Epithelial cell of prostate (primary cell): ENCODE data around the gene FKBP2.
A peak's percentile ranks its signal among the peaks of the same experiment; 100 is the strongest.

Experiments used
- DNase-seq: peaks from one replicate; pipeline ENCODE4 v3.0.0-alpha.2; 2011; ENCODE audit warnings: low read depth, low spot score
- H3K27ac ChIP-seq: fragments of 450-650 bp; 2 replicates; pipeline ENCODE4 v1.5.1; 2017; ENCODE audit warnings: mild to moderate bottlenecking

FKBP2 gene

DNA sequence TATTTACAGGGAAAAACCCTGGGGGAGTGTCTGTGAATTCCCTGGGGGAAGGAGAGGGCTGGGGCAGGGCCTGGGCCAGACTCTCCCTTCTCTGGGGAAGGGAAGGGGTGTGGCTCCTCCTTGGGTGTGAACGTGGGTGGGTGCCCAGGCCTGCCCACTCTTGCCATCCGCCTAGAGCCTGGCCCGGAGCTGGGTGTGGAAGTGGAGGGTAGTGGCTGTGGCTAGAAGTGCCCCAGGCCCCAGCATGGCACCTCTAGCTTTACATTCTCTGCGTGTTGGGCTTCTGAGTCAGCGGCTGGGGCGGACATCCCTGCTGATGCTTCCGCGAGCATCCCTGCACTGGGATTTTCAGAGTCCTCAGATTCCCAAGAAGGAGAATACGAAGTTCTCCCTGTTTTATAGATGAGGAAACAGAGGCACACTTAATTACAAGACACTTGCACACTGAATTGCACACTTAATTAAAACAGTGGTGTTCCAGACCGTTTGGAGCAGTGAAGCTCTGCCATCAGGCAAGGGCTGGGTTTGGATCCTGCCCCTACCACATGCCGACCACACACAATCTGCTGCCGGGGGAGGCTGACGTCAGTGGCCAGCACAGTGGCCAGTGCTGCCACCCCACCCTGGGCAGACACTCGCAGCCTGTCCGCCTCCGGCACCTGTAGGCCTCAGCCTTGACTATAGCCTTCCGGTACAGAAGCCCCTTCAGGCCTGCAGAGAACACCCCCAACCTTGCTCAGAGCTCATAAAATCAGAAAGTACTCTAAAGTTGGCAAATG, 35.9 kb downstream of the FKBP2 start:
- peak overlapping the region; percentile 83 for H3K27ac ChIP-seq
- peak; percentile 78 for DNase-seq

- DNase-seq: no peak
- peak overlapping the region; percentile 9 for H3K27ac ChIP-seq
Observed at GRCh38 chr11:64278576-64279190, 37.8 kb downstream of the FKBP2 start.

- H3K27ac ChIP-seq: no peak overlapping the region
- DNase-seq: no peak
Observed at GRCh38 chr11:64281957-64282770, 41.3 kb downstream of the FKBP2 start.

DNA sequence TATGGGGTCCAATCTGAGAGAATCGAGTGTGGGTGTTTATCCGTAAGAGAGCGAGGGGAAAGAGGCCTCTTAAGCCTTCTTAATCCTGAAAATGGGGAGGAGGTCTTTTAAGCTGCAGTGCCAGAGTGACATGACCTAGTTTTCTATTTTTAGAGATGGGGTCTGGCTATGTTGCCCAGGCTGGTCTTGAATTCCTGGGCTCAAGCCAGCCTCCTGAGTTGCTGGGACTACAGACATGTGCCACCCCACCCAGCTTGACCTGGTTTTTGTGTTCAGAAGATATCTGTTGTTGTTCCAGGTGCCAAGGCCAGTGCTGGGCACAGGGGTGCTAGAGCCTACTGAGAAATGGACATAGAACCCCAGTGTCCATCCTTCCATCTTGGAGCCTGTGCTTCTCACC, 42.2 kb downstream of the FKBP2 start:
- no peak for DNase-seq
- no peak overlapping the region for H3K27ac ChIP-seq

DNA sequence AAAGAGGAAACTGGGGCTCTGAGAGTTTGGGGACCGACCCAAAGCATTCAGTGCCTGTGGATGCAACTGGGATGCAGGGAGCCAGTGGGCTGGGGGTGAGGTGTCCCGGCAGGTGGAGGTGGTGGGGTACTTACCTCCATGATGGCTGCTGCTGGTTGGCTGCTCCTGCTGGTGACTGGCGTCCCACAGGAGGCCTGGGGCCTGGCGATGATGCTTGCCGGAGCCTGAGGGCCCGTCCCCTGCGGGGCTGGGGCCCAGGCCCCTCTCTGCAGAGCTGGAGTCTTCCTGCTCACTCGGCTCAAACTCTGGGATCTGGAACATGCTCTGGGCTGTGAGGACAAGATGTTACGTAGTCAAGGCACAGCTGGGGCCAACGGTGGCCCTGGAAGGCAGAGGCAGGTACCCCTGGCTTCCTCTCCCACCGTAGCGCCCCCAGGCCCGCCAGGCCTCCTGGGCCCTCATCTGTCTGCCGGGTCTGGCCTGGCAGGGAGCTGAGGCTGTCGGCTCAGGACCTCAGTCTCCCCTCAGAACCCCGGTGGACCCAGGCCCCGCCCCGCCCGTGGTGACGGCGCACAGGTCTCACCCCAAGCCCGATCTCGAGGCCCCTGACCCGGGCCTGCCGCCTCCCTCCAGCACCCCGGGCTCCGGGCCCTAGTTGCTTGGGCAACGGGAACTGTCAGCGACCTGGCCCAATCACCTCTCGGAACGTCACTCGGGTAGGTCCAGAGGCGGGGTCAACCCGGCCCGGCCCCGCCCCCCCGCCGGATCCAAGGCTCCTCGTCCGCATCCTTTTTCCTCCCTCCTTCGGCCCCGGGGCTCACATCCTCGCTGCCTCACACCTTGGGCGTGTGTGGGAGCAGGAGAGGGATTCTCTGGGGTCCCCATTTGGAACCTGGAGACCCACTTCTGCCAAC, 43.4 kb downstream of the FKBP2 start, which contains the start of gene BAD:
Gene BAD, minus strand, starts transcription at position 618 of the 914 bp plus-strand sequence. Its CDS starts 297 bp downstream, at position 321.
- DNase-seq: peak; percentile 45

GRCh38 chr11:64284962-64285884, 44.3 kb downstream of the FKBP2 start, which contains the start of gene GPR137:
TSS of gene GPR137 (plus strand) at chr11:64285848. CDS start at chr11:64286525, 677 bp downstream.
- peak within 1 kb of the TSS; percentile 92 for H3K27ac ChIP-seq
- no peak for DNase-seq

More for the DNA sequence above, 43.4 kb downstream of the FKBP2 start, which contains the start of gene BAD:
- peak within 1 kb of the TSS; percentile 92 for H3K27ac ChIP-seq

DNA sequence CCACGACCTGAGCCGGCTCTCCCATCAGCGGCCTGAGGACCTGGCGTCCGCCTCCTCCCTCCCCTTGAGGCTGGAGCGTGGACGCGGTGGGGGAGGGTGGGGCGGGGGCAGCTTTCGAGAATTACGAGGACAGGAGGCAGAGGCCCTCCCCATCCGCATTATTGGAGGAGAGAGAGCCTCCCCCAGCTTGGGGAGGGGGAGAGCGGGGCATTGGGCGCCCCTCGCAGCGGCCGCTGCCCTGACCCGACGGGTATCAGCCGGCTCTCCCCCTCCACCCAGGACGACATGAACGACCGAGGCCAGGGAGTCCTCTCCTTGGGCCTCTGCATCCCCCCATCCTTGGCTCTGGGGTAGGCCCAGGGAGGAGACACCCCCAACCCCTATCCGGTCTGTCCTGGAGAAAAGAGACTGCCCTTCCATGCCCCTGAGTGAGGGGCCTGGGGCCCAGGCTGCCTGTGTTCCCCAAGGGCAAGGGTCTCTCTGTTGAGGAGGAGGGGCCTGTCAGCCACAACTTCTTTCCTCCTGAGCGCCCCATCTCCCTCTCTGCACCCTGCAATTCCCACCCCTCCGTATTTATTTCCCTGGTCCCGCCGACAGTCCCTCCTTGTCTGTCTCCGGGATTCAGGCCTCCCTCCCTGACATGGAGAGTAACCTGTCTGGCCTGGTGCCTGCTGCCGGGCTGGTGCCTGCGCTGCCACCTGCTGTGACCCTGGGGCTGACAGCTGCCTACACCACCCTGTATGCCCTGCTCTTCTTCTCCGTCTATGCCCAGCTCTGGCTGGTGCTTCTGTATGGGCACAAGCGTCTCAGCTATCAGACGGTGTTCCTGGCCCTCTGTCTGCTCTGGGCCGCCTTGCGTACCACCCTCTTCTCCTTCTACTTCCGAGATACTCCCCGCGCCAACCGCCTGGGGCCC, 45.2 kb downstream of the FKBP2 start:
- peak overlapping the region; percentile 92 for H3K27ac ChIP-seq
- no peak for DNase-seq

- no peak for DNase-seq
- H3K27ac ChIP-seq: no peak overlapping the region
Observed at GRCh38 chr11:64286801-64287159, 45.9 kb downstream of the FKBP2 start.

DNA sequence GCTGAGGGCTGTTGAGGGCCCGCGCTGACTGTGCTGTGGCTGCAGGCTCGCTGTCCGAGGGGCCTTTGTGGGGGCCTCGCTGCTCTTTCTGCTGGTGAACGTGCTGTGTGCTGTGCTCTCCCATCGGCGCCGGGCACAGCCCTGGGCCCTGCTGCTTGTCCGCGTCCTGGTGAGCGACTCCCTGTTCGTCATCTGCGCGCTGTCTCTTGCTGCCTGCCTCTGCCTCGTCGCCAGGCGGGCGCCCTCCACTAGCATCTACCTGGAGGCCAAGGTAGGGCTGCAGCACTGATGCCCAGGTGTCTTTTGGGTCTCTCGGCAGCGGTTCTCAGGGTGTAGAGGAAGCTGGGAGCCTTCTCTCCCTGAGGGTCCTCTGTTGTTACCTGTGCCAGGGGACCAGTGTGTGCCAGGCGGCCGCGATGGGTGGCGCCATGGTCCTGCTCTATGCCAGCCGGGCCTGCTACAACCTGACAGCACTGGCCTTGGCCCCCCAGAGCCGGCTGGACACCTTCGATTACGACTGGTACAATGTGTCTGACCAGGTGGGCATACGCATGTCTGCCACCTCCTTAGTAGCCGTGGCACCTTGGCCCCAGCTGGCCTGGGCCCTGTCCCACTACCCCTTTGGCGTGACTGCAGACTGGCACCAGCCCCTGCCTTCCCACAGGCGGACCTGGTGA, 46.9 kb downstream of the FKBP2 start:
- no peak overlapping the region for H3K27ac ChIP-seq
- no peak for DNase-seq

- no peak for DNase-seq
- H3K27ac ChIP-seq: no peak overlapping the region
Observed at GRCh38 chr11:64288353-64288750, 47.5 kb downstream of the FKBP2 start.

DNA sequence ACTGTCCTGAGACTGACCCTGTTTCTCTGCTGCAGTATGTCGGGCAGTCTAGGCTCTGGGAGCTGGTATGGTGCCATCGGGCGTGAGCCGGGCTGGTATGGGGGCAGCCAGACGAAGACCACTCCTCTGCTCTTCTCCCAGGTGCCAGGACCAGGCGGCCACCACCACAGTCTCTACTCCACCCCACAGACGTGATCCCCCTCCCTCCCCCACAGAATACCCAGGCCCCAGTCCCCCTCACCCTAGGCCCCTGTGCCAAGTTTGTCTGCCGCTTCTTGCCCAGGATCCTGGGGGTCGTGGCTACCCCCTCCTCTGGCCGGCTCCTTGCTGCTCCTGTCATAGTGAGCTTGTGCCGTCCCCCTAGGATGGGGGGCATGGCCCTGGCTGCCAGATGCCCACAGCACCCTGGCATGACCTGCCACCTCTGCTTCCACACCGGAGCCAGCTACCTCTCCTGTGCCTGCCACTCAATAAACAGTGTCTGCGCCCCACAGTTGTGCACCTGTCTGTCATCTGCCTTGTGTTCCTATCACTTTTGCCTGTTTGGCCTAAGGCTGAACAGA, 48.2 kb downstream of the FKBP2 start:
- no peak for DNase-seq
- no peak overlapping the region for H3K27ac ChIP-seq

DNA sequence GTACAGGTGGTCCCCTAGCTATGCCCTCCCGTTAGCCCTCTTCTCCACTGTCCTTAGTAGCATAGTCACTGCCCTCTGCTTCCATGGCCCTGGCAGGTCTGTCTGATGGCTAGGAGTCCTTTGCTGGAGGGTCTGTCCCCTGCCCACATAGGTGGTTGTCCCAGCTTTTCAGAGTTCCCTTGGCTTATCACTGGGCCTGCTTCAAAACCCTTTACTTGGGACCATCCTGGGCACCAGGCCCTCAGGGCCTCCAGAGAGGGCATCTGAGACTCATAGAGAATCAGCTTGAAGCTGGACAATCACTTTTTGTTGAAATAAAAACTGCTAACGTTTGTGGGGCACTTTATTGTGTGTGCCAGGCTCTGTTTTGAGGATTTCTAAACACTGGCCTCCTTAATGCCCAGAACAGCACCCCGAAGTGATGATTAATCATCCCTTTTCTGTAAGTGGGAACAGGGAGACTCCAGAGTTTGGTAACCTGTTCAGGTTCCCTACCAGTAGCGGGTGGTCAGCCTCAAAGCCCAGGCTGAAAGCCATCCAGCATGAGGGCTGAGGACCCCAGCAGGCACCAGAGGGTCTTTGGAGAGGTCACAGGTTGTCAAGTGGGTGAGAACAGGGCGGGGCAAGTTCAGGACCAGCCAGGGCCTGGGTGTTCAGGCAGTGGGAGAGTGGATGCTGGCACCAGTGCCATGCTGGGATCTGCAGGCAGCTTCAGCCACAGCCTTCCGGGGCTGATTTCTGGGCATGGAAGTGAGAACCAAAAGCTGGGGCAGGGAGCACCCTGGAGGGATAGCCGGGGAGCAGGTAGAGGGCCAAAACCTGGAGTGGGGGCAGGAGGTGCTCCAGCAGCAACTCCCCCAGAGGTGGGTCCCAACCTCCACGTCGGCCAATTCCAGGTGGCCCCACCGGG, 49.7 kb downstream of the FKBP2 start:
- no peak overlapping the region for H3K27ac ChIP-seq
- no peak for DNase-seq

- DNase-seq: no peak
- H3K27ac ChIP-seq: no peak within 1 kb of the TSS
Observed at GRCh38 chr11:64291262-64291751, 50.4 kb downstream of the FKBP2 start, which contains the start of gene KCNK4. TSS of gene KCNK4 (plus strand) at chr11:64291302. CDS start at chr11:64293019, 1,717 bp downstream.

GRCh38 chr11:64291752-64292459, 51.0 kb downstream of the FKBP2 start:
- no peak for DNase-seq
- H3K27ac ChIP-seq: no peak overlapping the region
